ENCODE measurements around the gene NKD1. TPM values are rescaled to one million over a fixed set of nuclear protein-coding genes. Genes with fewer than 3 reads are reported as not detected.

Gene NKD1
- polyA plus RNA-seq, 1 experiment = not detected

DNA sequence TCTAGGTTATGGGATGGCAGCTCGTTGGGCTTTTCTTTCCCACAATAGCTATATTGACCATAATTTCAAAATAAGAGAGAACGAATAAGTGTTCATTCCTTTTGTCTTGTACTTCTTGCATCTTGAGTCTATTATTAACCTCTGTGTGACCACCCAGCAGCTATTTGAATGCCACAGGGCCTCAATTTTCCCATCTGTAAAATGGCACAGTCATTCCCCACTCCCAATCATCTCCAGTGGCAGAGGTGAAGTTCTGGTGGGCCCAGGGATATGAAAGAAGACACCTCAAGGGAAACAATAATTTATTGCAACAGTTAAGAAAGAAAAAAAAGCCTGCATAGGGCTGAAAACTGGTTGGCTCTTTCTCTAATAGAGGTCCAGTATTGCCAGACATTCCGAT, 28.6 kb upstream of the NKD1 start:
- ChIA-PET POLR2A (no interaction called here), CTCF (no interaction called here)
- no peak overlapping the region for H3K4me3 ChIP-seq (ENCODE audit: low read depth, low read length)
- TF ChIP-seq, protein P1, sequence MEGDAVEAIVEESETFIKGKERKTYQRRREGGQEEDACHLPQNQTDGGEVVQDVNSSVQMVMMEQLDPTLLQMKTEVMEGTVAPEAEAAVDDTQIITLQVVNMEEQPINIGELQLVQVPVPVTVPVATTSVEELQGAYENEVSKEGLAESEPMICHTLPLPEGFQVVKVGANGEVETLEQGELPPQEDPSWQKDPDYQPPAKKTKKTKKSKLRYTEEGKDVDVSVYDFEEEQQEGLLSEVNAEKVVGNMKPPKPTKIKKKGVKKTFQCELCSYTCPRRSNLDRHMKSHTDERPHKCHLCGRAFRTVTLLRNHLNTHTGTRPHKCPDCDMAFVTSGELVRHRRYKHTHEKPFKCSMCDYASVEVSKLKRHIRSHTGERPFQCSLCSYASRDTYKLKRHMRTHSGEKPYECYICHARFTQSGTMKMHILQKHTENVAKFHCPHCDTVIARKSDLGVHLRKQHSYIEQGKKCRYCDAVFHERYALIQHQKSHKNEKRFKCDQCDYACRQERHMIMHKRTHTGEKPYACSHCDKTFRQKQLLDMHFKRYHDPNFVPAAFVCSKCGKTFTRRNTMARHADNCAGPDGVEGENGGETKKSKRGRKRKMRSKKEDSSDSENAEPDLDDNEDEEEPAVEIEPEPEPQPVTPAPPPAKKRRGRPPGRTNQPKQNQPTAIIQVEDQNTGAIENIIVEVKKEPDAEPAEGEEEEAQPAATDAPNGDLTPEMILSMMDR (IDR thresholded peaks at IDR 0.05; ENCODE audit: low read depth, low read length) = no peak
- no peaks in the 10 kb centered on the region; the same call in 1 of the 2 replicates for H3K9me3 ChIP-seq (ENCODE audit: control insufficient read depth, insufficient read depth, low read length)
- H3K27me3 ChIP-seq (ENCODE audit: control insufficient read depth, insufficient read depth, low read length) = no peaks in the 10 kb centered on the region
- H3K27ac ChIP-seq (ENCODE audit: low read depth, low read length) = no peak overlapping the region
- DNase-seq (ENCODE audit: low read depth, low spot score) = no peak

DNA sequence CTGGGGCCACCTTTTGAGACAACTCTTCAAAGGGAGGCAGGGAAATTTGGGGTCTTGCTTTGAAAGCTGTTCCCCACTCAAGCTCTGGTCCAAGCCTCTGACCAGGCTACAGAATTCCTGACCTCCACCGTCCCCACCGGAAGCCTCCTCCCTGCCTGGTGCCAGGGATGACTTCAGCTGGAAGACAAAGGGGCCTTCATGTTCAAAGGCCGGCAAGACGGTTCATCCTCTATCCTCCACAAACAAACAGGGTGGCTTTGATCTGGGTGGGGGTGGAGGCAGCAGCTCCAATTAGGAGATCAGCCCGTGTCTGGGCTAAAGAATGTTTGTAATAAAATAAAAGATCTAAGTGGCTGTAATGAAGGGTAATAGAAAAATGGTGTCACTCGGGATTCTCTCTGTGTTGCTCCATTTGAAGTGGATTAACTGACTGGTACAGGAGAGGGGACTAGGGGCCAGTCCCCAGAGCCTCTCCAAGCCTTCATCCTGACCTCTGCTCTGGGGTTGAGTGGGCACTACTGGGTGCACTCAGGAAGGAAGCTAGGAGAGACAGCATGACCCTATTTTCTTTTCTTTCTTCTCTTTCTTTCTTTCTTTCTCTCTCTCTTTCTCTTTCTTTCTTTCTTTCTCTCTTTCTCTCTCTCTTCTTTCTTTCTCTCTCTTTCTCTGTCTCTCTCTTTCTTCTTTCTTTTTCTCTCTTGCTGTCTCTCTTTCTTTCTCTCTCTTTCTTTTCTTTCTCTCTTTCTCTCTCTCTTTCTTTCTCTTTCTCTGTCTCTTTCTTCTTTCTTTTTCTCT, 27.5 kb upstream of the NKD1 start:
- Histone ChIP-seq H3K9me3 (ENCODE audit: control insufficient read depth, insufficient read depth, low read length) (no peaks in the 10 kb centered on the region; the same call in 1 of the 2 replicates), H3K4me3 (ENCODE audit: low read depth, low read length) (no peak overlapping the region), H3K27ac (ENCODE audit: low read depth, low read length) (no peak overlapping the region), H3K27me3 (ENCODE audit: control insufficient read depth, insufficient read depth, low read length) (no peaks in the 10 kb centered on the region)
- TF ChIP-seq, protein P1 (IDR thresholded peaks at IDR 0.05; ENCODE audit: low read depth, low read length) = no peak
- DNase-seq (ENCODE audit: low read depth, low spot score) = no peak
- CTCF ChIA-PET = no interaction called here
- POLR2A ChIA-PET = no interaction called here

DNA sequence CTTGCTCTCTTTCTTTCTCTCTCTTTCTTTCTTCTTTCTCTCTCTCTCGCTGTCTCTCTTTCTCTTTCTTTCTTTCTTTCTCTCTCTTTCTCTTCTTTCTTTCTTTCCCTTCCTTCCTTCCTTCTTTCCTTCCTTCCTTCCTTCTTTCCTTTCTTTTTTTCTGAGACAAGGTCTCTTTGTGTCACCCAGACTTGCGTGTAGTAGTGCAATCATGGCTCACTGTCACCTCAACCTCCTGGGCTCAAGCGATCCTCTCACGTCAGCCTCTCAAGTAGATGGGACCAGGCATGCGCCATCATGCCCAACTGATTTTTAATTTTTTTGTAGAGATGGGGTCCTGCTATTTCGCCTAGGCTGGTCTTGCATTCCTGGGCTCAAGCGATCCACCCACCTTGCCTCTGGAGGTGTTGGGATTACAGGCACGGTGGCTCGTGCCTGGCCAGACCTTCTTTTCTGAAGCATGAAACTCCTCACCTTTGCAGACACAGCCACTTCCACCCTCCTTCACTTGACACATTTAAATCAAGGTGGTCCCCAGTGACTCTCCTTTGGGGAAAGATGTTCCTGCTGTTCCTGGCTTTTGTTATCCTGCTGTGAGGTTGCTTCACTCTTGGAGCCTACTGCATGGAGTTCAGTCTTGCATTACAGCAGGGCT, 26.8 kb upstream of the NKD1 start:
- ChIA-PET CTCF (no interaction called here), POLR2A (no interaction called here)
- no peaks in the 10 kb centered on the region; the same call in 1 of the 2 replicates for H3K9me3 ChIP-seq (ENCODE audit: control insufficient read depth, insufficient read depth, low read length)
- no peak overlapping the region for H3K27ac ChIP-seq (ENCODE audit: low read depth, low read length)
- no peaks in the 10 kb centered on the region for H3K27me3 ChIP-seq (ENCODE audit: control insufficient read depth, insufficient read depth, low read length)
- H3K4me3 ChIP-seq (ENCODE audit: low read depth, low read length) = no peak overlapping the region
- TF ChIP-seq, protein P1 (IDR thresholded peaks at IDR 0.05; ENCODE audit: low read depth, low read length) = no peak
- DNase-seq (ENCODE audit: low read depth, low spot score) = no peak

DNA sequence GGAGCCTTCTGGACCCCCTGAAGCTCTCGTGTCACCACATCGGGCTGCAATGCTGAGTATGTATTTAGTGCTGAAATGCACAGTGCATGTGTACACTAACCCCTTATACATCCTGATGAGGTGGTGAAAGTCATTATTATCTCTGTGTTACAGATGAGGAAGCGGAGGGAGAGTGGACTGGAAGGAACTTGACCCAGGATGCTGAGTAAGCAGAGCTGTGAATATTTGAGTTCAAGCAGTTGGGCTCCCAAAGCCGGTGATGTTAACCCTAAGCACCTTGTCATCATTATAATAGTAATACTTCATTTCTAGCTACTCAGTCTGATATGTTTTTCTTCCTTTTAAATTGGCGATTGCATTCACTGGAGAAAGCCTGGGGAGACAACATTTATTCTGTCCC, 25.9 kb upstream of the NKD1 start:
- Histone ChIP-seq H3K27ac (ENCODE audit: low read depth, low read length) (no peak overlapping the region), H3K27me3 (ENCODE audit: control insufficient read depth, insufficient read depth, low read length) (no peaks in the 10 kb centered on the region), H3K4me3 (ENCODE audit: low read depth, low read length) (no peak overlapping the region), H3K9me3 (ENCODE audit: control insufficient read depth, insufficient read depth, low read length) (no peaks in the 10 kb centered on the region; the same call in 1 of the 2 replicates)
- POLR2A ChIA-PET = no interaction called here
- CTCF ChIA-PET = no interaction called here
- TF ChIP-seq, protein P1 (IDR thresholded peaks at IDR 0.05; ENCODE audit: low read depth, low read length) = no peak
- DNase-seq (ENCODE audit: low read depth, low spot score) = no peak

DNA sequence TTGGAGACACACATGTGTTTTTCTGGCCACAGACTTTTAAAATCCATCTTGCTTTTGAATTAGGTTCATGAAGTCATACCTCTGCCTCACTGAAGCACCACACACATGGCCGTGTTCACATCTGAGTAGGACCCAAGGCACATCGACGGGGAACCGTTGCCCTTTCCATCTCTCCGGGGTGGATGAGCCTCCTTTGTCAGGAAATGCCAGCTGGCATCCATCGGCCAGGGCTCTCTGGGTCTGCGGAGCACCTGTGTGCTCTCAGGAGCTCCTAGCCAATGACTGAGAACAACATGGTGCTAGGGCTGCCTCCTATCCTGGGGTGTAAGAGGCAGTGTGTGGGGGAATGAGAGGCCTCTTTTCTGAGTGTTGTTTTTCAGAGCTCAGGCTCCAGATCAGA, 24.5 kb upstream of the NKD1 start:
- Histone ChIP-seq H3K27me3 (ENCODE audit: control insufficient read depth, insufficient read depth, low read length) (no peaks in the 10 kb centered on the region), H3K4me3 (ENCODE audit: low read depth, low read length) (no peak overlapping the region), H3K9me3 (ENCODE audit: control insufficient read depth, insufficient read depth, low read length) (no peaks in the 10 kb centered on the region), H3K27ac (ENCODE audit: low read depth, low read length) (no peak overlapping the region)
- POLR2A ChIA-PET = no interaction called here
- CTCF ChIA-PET = no interaction called here
- DNase-seq (ENCODE audit: low read depth, low spot score) = no peak
- TF ChIP-seq, protein P1 (IDR thresholded peaks at IDR 0.05; ENCODE audit: low read depth, low read length) = no peak
